ENCODE results near the gene CPNE9. TPM values are rescaled to one million over a fixed set of nuclear protein-coding genes. Genes with fewer than 3 reads are reported as not detected.

The CPNE9 gene
- total and polyA plus RNA-seq, 2 experiments from 2014 or later = 7.0 to 8.8 TPM

DNA sequence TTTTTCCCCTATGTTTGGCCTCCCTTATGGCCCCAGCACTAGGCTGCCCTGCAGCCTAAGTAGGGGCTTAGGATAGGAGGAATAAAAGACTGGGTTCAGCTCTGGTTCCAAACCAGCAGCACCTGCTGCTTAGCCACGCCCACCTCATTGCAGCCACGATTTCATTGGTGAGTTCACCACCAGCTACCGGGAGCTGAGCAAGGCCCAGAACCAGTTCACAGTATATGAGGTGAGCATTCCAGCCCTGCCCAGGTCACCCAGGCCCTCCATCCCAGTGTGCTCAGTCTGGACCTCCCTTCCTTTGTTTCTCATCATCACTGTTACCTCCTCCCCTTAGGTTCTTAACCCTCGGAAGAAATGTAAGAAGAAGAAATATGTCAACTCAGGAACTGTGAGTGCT is 11.5 kb downstream of the CPNE9 start (continued):
- TF ChIP-seq REST (IDR thresholded peaks at IDR 0.05; ENCODE audit: unreplicated experiment) (no peak), POLR2AphosphoS5 (IDR thresholded peaks at IDR 0.05; ENCODE audit: low read depth) (no peak), NANOG (IDR thresholded peaks at IDR 0.05; ENCODE audit: borderline replicate concordance) (no peak), JUNB (IDR thresholded peaks at IDR 0.05; ENCODE audit: unreplicated experiment) (no peak)

- H3K4me1 Mint-ChIP-seq = peaks cover 5% of the 10 kb centered on the region; the same call in 2 of the 3 replicates
- no peak overlapping the region for H3K4me2 ChIP-seq
- H3K4me1 ChIP-seq (ENCODE audit: insufficient read depth) = no peaks in the 10 kb centered on the region
- no peaks in the 10 kb centered on the region for H3K36me3 ChIP-seq (ENCODE audit: insufficient read depth)
- DNase-seq (ENCODE audit: low spot score) = peak; percentile 32
- no peaks in the 10 kb centered on the region for H3K9me3 Mint-ChIP-seq
- H3K27ac Mint-ChIP-seq = no peak overlapping the region
- H3K36me3 Mint-ChIP-seq (ENCODE audit: low read depth) = no peaks in the 10 kb centered on the region
- ATAC-seq = peak; percentile 41
- peaks cover 3% of the 10 kb centered on the region for H3K27me3 Mint-ChIP-seq (ENCODE audit: insufficient read depth, low read depth, poor library complexity)
- no peak overlapping the region for H2AFZ ChIP-seq
- no peaks in the 10 kb centered on the region for H3K9me2 ChIP-seq (ENCODE audit: insufficient read depth)
- no peaks in the 10 kb centered on the region for H4K20me1 ChIP-seq (replicated peaks; ENCODE audit: insufficient read depth)
- no peak overlapping the region for H3K4me3 Mint-ChIP-seq
- no peak overlapping the region for H3K27ac ChIP-seq (ENCODE audit: low read depth)
- TF ChIP-seq EZH2phosphoT487 (IDR thresholded peaks at IDR 0.05; ENCODE audit: unreplicated experiment) (no peak), ETS1 (IDR thresholded peaks at IDR 0.05) (no peak), ZNF462 (CRISPR knock-in tag; IDR thresholded peaks at IDR 0.05) (no peak), ZNF331 (CRISPR knock-in tag; IDR thresholded peaks at IDR 0.05; ENCODE audit: low read depth) (no peak)
- TF ChIP-seq, protein P1, sequence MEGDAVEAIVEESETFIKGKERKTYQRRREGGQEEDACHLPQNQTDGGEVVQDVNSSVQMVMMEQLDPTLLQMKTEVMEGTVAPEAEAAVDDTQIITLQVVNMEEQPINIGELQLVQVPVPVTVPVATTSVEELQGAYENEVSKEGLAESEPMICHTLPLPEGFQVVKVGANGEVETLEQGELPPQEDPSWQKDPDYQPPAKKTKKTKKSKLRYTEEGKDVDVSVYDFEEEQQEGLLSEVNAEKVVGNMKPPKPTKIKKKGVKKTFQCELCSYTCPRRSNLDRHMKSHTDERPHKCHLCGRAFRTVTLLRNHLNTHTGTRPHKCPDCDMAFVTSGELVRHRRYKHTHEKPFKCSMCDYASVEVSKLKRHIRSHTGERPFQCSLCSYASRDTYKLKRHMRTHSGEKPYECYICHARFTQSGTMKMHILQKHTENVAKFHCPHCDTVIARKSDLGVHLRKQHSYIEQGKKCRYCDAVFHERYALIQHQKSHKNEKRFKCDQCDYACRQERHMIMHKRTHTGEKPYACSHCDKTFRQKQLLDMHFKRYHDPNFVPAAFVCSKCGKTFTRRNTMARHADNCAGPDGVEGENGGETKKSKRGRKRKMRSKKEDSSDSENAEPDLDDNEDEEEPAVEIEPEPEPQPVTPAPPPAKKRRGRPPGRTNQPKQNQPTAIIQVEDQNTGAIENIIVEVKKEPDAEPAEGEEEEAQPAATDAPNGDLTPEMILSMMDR (conservative IDR thresholded peaks at IDR 0.05; ENCODE audit: low read depth in 2 of 2) = peak; percentile 23 to 46; a peak in 3 of 4 replicates
- H3K4me3 ChIP-seq = no peak overlapping the region
- H3K79me2 ChIP-seq (replicated peaks; ENCODE audit: insufficient read depth) = no peaks in the 10 kb centered on the region
- no peaks in the 10 kb centered on the region for H3F3A ChIP-seq (replicated peaks; ENCODE audit: low read depth)
- H3K27me3 ChIP-seq (ENCODE audit: insufficient read depth) = no peaks in the 10 kb centered on the region
Observed at GRCh38 chr3:9715764-9716437, 12.3 kb downstream of the CPNE9 start.
